Skeletal muscle cell (primary cell): ENCODE measurements around the gene VDAC1.
A peak's percentile ranks its signal among the peaks of the same experiment; 100 is the strongest.
"Not testable (repeated sequence)": the region's sequence is repeated elsewhere in the genome, so short reads cannot be mapped to it uniquely, and the experiment has no call there.

Experiments
- DNase-seq: peaks from one replicate; pipeline ENCODE4 v3.0.0-alpha.2; 2010; ENCODE audit warnings: low read depth
- H3K4me3 ChIP-seq: 2 replicates; pipeline ENCODE4 v1.5.1; 2011; ENCODE audit warnings: low read depth, mild to moderate bottlenecking, control low read depth, low read length, moderate library complexity

The VDAC1 gene

DNA sequence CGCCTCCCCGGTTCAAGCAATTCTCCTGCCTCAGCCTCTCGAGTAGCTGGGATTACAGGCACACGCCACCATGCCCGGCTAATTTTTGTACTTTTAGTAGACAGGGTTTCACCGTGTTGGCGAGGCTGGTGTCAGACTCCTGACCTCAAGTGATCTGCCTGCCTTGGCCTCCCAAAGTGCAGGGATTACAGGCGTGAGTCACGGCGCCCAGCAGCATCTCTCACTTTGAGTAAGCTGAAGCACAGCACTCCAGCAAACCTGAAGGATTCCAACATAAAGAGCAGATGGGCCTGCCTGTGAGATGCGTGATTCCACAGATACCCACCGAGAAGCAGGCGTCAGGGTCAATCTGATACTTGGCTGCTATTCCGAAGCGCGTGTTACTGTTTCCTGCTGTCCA is 29.2 kb downstream of the VDAC1 start:
- not testable (repeated sequence) for DNase-seq, H3K4me3 ChIP-seq

DNA sequence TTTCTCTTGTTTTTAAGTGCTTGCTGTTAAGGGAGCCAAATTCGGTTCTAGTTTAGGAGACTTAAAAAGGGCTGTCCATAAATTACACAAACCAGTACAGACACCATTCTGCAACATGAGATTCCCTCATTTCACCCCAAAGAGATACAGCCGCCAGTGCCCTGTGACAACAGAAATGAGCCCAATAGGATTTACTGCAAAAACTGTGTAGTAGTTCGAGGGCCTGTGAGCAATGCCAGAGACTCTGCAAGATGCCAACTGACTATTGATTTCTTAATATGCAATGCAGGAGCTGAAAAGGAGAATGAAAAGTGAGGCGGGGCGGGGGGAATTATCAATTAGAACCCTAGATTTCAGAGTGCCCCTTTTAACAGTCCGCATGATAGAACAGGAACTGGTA is 30.6 kb downstream of the VDAC1 start:
- H3K4me3 ChIP-seq: no peak overlapping the region

DNA sequence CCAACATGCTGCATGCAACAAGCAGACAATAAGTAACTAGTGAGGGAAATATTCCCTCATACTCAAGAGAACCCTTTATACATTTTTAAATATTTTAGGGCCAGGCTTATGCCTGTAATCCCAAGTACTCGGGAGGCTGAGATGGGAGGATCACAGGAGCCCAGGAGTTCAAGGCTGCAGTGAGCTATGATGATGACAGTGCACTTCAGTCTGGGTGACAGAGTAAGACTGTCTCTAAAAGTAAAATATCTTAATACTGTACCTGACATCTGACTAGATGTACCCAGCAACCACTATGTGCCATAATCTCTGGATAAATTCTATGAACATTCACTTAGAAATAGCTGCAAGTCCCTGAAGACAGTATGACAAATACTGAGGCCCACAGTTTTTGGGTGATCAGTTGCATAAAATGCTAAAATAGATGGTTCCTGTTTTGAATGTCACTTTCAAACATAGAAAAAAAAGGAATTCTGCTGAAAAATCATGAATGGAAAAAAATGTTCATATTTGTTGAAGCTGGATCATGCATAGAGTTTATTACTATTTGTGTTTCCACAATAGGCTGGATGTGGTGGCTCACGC is 34.4 kb downstream of the VDAC1 start:
- no peak overlapping the region for H3K4me3 ChIP-seq
- DNase-seq: no peak

More for the DNA sequence above, 30.6 kb downstream of the VDAC1 start:
- no peak for DNase-seq

DNA sequence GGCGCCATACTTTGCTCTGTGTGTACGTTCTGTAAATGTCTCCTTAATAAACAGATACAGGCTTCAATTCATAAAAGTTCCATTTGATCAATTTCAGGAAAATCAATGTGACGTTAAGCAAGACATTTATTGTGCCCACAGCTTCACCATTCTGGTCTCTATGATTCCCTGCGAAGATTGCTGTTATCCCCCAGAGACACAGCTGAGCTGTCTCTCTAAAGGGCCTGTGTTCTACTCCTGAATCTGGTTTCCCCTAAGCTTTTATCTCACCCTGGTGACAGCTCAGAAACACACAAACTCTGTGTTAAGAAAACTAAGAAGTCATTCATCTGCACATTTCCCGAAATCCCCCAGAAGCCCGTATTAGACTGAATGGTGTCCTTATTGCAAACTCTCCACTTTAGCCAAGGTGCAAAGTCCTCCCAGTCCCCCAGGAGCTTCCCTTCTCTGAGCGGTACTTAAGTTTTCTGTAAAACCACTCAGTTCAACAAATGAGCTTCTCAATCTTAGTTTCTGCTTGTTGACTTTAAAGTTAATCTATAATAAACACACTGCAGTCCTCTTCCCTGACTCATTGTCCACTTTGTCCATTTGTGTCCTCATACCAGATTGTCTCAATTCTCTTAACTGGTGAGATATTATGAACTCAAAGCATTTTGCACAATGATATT is 35.0 kb downstream of the VDAC1 start:
- no peak for DNase-seq
- H3K4me3 ChIP-seq: no peak overlapping the region

DNA sequence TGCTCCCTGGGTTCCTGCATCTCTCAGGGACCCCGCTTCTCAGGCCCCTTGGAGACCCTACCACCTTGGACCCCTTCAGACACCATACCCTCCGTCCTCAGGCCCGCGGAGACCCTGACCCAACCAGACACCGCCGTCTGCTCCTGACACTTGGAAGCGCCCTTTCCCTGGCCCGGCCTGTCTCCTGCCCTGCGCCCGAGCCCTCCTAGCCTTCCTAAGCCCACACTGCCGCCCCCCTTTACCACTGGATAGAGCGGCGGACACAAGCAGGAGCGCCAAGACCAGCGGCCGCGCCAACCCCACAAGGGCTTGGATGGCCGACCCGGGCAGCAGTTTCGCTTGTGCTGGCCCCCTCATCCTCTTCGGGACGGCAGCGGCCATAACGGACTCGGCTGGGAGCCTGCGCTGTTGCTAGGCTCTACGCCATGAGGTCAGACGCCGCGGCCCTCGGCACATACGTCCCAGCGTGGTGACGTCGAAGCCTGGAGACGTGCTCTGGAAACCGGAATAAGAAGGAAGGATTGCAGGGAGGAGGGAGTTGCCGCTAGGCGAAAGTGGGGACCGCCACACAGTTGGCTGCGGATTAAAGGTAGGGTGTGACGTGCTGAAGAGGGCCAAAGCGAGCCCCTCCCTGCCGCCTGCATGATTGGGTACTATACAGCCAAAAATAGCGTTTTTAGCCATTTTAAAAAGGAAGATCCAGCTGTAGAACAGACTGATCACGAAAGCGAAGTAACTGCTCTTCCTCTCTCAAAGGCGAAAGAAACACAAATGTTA is 36.4 kb downstream of the VDAC1 start, which contains the start of gene C5orf15:
C5orf15 (minus strand) TSS at position 422 of the 777 bp plus-strand sequence; CDS start at position 381, 41 bp downstream.
- H3K4me3 ChIP-seq: peak within 1 kb of the TSS; percentile 94
- peak; percentile 92 for DNase-seq

DNA sequence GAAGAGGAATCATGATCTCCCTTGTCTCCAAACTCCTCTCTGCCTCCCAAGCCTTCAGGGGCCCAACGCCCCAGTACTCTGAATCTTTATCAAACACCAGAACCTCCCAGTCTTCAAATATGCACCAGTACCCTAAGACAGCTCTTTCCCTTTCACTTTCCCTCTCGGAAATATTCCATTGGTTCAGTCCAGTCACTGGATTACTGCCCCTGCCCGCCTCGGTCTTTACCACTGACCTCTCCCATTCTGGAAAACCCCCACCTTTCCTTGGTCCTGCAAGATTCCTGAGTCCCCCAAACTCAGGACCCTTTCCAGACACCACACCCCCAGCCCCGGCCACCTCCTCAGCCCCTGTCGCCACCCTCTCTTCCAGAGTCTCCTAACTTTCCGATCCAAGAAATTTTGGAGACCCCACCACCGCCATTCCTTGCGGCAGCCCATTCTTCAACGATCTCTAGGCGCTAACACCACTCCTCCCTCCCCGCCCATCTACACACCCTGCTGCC is 37.0 kb downstream of the VDAC1 start:
- peak overlapping the region; percentile 94 for H3K4me3 ChIP-seq
- DNase-seq: no peak

DNA sequence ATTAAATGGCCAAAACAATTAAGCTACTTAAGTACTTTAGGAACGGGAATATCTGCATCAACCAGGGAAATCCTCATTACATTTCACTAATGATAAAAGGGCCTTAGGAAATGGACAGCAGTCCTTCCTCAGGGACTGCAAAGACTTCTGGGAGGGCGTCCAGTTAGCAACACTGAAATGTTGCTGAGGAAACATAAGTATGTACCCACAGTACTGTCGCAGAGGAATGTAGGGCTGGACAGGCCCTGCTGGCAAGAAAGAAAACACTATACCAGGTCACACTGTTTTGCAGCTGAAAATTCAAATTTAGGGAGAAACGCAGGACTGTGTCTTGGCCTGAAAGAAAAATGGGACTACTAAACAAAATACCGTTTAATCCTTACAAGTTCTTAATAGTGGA is 37.7 kb downstream of the VDAC1 start:
- H3K4me3 ChIP-seq: peak overlapping the region; percentile 94
- no peak for DNase-seq

DNA sequence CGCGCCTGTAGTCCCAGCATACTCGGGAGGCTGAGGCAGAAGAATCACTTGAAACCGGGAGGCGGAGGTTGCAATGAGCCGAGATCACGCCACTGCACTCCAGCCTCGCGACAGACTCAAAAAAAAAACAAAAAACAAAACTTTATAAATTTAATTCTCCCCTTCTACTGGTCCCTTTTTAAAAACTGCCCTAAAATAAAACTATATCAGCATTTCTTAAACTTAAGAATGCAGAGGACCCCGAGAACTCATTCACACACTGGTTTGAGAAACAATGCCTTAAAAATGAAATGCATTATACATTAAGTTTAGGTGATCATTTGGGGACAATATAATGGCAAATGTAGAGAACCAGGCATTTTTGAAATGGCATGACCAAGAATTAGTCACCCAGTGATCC is 38.7 kb downstream of the VDAC1 start:
- no peak overlapping the region for H3K4me3 ChIP-seq
- no peak for DNase-seq

DNA sequence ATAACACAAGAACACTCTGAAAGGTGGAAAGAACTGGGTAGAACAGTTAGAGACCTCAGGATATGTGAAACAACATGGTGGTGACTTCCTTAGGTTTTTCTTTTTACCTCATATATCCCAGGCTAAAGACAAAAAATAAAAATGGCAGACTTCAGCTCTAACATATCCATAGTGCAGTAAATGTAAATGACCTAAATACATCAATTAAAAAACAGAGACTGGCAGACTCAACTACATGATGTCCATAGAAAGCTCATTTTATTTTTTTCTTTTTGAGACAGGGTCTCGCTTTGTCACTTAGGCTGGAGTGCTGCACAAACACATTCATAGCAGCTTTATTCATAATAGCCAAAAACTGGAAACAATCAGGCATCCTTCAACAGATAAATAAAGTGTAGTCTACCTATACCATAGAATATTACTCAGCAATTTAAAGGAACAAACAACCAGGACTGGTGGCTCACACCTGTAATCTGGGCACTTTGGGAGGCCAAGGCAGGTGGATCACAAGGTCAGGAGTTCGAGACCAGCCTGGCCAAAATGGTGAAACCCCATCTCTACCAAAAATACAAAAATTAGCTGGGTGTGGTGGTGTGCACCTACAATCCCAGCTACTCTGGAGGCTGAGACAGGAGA is 41.2 kb downstream of the VDAC1 start:
- H3K4me3 ChIP-seq: no peak overlapping the region
- no peak for DNase-seq

DNA sequence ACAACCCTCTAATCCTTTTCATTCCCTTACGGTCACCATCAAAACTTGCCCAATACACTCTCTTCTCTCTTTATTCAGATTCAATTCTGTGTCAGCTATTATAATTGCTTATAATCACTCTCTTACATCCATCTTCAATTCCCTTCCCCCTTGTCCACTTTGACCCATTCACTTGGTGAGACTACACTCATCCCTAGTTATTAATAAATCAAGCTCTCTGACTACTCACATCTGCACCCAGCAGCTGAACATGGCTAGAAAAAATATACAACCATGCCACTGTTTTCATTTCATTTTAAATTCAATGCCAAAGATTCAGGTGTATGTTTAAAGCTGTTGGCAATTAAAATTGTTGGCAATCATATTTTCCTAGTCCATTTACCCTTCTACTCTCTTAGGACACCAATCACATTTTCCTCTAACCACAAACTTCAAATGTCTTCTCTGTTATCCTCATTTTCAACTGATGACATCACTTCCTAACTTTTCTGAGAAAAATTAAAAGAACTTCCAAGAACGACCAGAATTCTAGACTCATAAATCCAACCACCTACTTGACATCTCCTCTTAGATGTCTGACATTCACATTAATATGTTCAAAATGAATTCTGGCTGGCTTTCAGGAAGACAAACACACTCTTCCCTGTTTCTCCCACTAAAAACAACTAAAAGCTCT is 41.8 kb downstream of the VDAC1 start:
- H3K4me3 ChIP-seq: no peak overlapping the region
- DNase-seq: peak; percentile 28

DNA sequence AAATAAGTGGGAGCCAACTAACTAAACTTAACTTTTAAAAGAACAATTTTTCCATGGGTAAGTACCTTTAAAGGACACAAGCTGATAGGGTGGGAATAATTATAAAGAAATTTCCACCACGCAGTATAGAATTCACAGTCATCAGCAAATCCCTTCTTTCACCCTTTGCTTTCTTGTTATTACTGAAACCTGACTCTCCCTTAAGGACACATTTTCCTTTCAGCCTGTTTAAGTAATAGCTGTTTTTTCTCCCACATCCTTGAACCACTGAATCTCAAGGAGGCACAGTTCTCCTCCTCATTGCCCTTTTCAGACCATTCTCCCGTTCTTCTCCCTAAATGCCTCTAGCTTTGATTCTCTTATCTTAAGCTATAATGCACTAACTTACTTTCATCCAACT is 42.6 kb downstream of the VDAC1 start:
- no peak for DNase-seq
- H3K4me3 ChIP-seq: no peak overlapping the region

DNA sequence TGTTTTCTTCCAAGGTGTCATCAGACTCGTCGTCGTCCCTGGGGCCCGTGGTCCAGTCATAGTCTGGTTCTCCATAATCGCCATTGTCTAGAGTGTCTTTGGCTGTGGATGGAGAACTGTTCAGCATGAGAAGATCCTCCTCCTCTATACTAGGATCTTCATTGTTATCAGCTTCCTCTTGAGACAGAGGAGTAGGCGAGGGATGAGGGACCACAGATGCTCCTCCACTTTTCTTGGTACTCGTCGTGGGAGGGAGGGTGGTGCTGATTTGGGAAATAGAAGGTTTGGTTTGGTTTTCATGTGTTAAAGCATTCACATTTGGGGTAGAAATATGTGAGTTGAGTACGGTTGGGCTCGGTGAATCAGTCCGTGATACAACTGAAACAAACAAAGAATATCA is 45.1 kb downstream of the VDAC1 start:
- DNase-seq: no peak
- H3K4me3 ChIP-seq: no peak overlapping the region

DNA sequence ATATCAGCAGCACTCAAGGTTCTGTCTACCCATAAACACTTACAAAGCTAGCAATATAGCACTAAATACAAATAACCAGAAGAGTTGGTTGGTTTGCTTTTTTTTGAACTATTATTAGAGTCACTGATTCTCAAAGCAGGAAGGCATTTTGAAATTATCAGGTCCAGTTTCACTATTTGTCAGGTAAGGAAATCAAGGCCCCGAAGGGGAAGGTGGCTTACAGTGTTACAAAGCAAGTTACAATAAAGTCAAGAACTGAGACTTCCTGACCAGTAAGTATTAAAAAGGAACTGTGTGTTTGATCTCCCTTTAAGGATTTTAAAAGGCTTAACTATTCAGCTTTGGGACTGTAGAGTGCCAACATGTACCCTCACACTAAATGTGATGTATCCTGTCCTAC is 47.2 kb downstream of the VDAC1 start:
- no peak for DNase-seq
- no peak overlapping the region for H3K4me3 ChIP-seq

DNA sequence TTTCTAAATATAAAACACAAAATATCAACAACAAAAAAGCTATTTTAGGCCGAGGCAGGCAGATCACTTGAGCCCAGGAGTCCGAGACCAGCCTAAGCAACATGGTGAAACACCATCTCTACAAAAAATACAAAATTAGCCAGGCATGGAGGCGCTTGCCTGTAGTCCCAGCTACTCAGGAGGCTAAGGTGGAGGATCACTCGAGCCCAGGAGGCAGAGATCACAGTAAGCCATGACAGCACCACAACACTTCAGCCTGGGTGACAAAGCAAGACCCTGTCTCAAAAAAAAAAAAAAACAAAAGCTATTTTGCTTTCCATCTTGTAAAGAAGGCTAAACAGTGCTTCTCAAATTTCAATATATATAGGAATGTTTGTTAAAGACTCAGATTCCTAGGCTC is 47.7 kb downstream of the VDAC1 start:
- no peak for DNase-seq
- H3K4me3 ChIP-seq: no peak overlapping the region

DNA sequence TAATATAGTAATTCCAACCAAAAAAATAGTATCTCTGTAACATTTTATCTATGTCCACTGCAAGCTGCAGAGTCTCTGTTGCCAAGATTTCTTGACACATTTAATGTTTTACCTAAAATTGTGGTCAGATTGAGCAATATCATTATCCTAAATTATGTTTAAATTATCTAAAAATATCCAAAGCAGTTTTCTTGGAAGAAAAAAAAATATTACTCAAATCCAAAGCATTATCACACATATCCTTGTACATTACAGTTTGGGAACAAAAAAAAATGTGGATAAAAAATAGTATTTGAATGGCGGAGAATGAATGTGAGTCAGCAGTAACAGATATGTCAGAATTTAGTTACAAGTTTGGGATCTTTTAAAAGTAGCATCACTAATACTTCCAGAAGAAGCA is 48.6 kb downstream of the VDAC1 start:
- not testable (repeated sequence) for H3K4me3 ChIP-seq, DNase-seq

DNA sequence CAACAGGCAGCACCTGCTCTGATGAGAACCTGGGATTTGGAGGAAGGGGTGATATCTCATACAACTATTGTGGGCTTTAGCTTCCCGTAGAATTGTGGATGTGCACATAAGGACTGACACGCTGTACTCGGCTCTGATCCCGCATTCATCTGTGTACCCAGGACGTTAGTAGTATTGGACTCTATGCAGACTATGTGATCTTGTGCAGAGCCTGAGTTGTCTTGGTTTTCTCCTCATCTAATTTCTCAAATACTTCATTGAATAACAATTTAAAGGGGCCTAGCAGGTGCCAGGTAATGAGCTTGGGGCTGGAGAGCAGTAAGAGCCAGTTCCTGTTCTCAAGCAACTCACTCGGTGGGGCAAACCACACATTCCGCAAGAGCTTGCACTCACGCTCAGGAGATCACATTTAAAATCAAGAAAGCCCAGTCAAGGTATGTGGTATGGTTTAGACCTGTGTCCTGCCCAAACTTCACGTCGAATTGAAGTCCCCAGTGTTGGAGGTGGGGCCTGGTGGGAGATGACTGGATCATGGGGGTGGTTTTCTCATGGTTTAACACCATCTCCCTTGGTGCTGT is 51.1 kb downstream of the VDAC1 start:
- DNase-seq: no peak

DNA sequence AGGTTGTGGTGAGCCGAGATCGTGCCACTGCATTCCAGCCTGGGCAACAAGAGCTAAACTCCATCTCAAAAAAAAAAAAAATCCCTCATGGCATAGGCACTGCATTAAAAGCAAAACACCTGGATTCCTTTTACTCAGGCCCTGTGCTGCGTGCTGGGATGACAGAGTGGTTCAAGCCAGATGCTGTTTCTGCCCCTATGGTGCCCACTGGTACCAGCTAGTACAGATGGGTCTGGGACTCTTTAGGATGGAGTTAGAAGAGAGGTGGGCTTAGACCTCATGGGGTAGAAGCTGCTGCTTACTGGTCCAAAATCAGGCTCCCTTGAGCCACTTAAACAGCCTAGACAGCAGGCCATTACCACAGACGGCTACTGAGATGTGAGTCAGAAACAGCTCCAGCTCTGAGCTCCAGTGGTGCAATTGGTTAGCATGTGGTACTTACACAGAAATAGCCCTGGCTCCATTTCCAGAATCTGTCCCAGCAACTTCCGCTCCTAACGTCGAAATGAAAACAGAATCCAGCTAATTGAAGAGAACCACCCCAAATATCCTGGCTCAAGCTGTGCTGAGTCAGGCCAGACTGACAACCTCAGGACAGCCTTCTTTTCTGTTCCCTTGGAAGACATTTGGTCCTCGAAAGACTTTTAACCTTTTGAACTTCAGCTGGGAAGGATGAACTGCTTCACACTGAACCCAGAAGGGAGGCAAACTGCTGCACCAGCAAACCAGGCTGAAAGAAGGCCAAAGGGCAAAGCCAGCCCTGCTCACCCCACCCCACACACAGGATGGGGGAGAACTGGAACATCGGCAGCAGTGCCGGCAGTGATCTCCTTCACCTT is 51.8 kb downstream of the VDAC1 start:
- H3K4me3 ChIP-seq: no peak overlapping the region
- peak; percentile 69 for DNase-seq

More for the DNA sequence above, 51.1 kb downstream of the VDAC1 start:
- no peak overlapping the region for H3K4me3 ChIP-seq
